ENCODE results near the gene PCDHA4. TPM values are rescaled to one million over a fixed set of nuclear protein-coding genes. Genes with fewer than 3 reads are reported as not detected.

Gene PCDHA4
- 1 to 10 TPM in 3 of 4 donors, under 1 TPM in 1; 0.79 to 7.9 (median 2.4) TPM for total RNA-seq

DNA sequence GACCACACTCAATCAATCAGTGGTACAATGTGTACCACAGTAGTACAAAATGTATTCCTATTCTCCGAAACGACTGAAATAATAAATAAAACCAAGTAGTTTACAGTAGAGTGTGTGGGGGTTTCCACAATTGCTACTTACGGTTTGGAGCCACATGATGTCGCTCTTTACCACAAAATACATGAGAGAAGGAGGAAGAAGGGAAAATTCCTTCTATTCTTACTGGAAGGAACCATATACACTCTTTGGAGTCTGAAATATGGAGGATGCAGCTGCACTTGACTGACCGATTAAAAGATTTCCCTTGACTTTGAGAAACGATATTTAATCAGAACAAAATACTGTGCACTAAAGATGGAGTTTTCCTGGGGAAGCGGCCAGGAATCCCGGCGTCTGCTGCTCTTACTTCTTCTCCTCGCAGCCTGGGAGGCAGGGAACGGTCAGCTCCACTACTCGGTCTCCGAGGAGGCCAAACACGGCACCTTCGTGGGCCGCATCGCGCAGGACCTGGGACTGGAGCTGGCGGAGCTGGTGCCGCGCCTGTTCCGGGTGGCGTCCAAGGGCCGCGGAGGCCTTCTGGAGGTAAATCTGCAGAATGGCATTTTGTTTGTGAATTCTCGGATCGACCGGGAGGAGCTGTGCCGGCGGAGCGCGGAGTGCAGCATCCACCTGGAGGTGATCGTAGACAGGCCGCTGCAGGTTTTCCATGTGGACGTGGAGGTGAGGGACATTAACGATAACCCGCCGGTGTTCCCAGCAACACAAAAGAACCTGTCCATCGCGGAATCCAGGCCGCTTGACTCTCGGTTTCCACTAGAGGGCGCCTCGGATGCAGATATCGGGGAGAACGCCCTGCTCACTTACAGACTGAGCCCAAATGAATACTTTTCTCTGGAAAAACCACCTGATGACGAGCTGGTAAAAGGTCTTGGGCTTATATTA is at the start of gene PCDHA4:
PCDHA4 (plus strand) TSS at position 235 of the 942 bp plus-strand sequence.
- TF ChIP-seq POLR2AphosphoS5 (IDR thresholded peaks at IDR 0.05): no peak
- no peak for TF ChIP-seq POLR2A (IDR thresholded peaks at IDR 0.05)
- no peak for TF ChIP-seq EP300 (IDR thresholded peaks at IDR 0.05; ENCODE audit: low read depth)
- TF ChIP-seq, protein P1, sequence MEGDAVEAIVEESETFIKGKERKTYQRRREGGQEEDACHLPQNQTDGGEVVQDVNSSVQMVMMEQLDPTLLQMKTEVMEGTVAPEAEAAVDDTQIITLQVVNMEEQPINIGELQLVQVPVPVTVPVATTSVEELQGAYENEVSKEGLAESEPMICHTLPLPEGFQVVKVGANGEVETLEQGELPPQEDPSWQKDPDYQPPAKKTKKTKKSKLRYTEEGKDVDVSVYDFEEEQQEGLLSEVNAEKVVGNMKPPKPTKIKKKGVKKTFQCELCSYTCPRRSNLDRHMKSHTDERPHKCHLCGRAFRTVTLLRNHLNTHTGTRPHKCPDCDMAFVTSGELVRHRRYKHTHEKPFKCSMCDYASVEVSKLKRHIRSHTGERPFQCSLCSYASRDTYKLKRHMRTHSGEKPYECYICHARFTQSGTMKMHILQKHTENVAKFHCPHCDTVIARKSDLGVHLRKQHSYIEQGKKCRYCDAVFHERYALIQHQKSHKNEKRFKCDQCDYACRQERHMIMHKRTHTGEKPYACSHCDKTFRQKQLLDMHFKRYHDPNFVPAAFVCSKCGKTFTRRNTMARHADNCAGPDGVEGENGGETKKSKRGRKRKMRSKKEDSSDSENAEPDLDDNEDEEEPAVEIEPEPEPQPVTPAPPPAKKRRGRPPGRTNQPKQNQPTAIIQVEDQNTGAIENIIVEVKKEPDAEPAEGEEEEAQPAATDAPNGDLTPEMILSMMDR (IDR thresholded peaks at IDR 0.05): peak in 4 of 5 experiments; percentile 9 to 30 (median 18)
- Histone ChIP-seq H3K4me1 (no peaks in the 10 kb centered on the region), H3K27me3 (peaks cover 1% of the 10 kb centered on the region), H3K9me3 (peaks cover 5 to 32% of the 10 kb centered on the region in 2 donors), H3K36me3 (no peaks in the 10 kb centered on the region), H3K27ac (peak within 1 kb of the TSS in 2 of 4 donors; percentile 29 to 61), H3K4me3 (peak within 1 kb of the TSS in 3 of 4 donors; percentile 16 to 32 (median 30))
- 36 to 53% methylated on average over 5 to 47 of the region's 47 CpGs for WGBS, 2 donors (ENCODE audit: low coverage in 1 of 2)
- intact Hi-C loops (cut with DNase I; ENCODE audit: low total_unique reads): no loop called here
- in situ Hi-C loops (cut with MboI; ENCODE audit: low pct_ligation_motif_present in 1 of 4, low pct_unique_long_range_greater_than_20kb in 1 of 4, low sequenced_read_pairs in 3 of 4): no loop called here
- peak; percentile 26 for DNase-seq

DNA sequence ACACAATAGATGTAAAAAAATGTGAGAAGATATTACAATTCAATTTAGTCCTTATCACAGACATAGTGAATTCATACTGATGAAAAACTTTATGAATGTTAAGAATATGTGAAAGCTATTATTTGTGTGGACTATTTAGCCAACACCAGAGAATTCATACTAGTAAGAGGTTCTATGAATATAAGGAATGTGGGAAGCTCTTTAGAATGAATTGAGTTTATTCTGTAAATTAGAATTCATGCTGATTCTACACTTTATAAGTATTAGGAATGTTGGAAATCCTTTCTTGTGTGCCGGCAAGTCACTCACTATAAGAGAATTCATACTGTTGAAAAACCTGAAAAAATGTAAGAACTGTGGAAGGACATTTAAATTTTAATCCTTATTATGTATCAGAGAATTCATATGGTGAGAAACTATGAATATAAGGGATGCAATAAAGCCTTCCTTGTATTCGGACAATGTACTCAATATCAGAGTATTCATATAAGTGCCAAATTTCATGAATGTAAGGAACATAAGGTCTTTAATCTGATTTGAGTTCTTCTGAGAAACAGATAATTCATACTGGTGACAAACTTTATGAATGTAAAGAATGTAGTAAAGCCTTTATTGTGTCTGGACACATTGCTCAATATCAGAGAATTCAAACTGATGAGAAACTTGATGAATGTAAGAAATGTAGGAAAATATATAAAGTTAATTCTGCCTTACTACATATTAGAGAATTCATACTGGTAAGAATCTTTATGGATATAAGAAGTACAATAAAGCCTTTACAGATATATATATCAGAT is 42.5 kb upstream of the PCDHA4 start:
- Histone ChIP-seq H3K4me3 (no peak overlapping the region), H3K9me3 (peaks cover 92 to 93% of the 10 kb centered on the region in 2 donors), H3K27ac (no peak overlapping the region), H3K27me3 (no peaks in the 10 kb centered on the region), H3K36me3 (no peaks in the 10 kb centered on the region), H3K4me1 (no peaks in the 10 kb centered on the region)
- no peak for TF ChIP-seq EP300 (IDR thresholded peaks at IDR 0.05; ENCODE audit: low read depth)
- no peak for TF ChIP-seq POLR2A (IDR thresholded peaks at IDR 0.05)
- TF ChIP-seq POLR2AphosphoS5 (IDR thresholded peaks at IDR 0.05): no peak
- TF ChIP-seq, protein P1 (IDR thresholded peaks at IDR 0.05): no peak
- DNase-seq: no peak
- WGBS, 2 donors (ENCODE audit: low coverage in 1 of 2): 87 to 93% methylated on average over 2 of the region's 2 CpGs
- in situ Hi-C loops (cut with MboI; ENCODE audit: low pct_ligation_motif_present in 1 of 4, low pct_unique_long_range_greater_than_20kb in 1 of 4, low sequenced_read_pairs in 3 of 4): no loop called here
- intact Hi-C loops (cut with DNase I; ENCODE audit: low total_unique reads): no loop called here

DNA sequence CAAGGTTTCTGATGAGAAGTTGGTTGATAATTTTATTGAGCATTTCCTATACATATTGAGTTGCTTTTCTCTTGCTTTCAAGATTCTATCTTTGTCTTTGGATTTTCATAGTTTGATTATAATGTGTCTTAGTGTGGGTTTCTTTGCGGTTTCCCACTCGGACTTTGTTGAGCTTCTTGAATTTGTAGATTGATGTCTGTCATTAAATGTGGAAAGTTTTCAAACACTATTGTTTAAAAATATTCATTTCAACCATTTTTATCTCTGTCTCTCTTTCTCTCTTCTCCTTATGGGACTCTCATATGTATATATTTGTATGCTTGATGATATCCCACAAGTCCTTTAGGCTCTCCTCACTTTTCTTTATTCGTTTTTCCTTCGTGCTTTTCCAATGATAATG is 39.4 kb upstream of the PCDHA4 start:
- TF ChIP-seq, protein P1 (IDR thresholded peaks at IDR 0.05): no peak
- TF ChIP-seq POLR2A (IDR thresholded peaks at IDR 0.05) (no peak), POLR2AphosphoS5 (IDR thresholded peaks at IDR 0.05) (no peak), EP300 (IDR thresholded peaks at IDR 0.05; ENCODE audit: low read depth) (no peak)
- peaks cover 92 to 98% of the 10 kb centered on the region in 2 donors for H3K9me3 ChIP-seq

DNA sequence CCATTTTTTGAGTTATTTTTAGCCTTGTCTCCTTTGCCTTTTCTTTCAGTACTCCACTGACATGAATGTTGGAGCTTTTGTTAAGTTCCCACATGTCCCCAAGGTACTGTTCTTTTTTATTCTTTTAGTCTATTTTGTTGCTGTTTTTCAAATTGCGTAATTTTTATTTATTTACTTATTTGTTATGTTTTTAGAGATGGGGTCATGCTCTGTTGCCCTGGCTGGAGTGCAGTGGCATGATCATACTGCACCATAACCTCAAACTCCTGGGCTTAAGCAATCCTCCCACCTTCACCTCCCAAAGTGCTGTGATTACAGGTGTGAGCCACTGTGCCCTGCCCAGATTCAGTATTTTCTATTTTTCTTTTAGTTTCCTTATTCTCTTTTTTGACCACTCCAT is 26.4 kb upstream of the PCDHA4 start:
- DNase-seq: no peak
- Histone ChIP-seq H3K27ac (no peak overlapping the region), H3K36me3 (no peaks in the 10 kb centered on the region), H3K4me3 (no peak overlapping the region), H3K9me3 (peaks cover 10 to 37% of the 10 kb centered on the region in 2 donors), H3K27me3 (no peaks in the 10 kb centered on the region), H3K4me1 (no peaks in the 10 kb centered on the region)
- in situ Hi-C loops (cut with MboI; ENCODE audit: low pct_ligation_motif_present in 1 of 4, low pct_unique_long_range_greater_than_20kb in 1 of 4, low sequenced_read_pairs in 3 of 4): no loop called here
- intact Hi-C loops (cut with DNase I; ENCODE audit: low total_unique reads): no loop called here
- TF ChIP-seq POLR2AphosphoS5 (IDR thresholded peaks at IDR 0.05) (no peak), EP300 (IDR thresholded peaks at IDR 0.05; ENCODE audit: low read depth) (no peak), POLR2A (IDR thresholded peaks at IDR 0.05) (no peak)
- TF ChIP-seq, protein P1 (IDR thresholded peaks at IDR 0.05): no peak
- WGBS, 2 donors (ENCODE audit: low coverage in 1 of 2): 55 to 96% methylated on average over 1 of the region's 1 CpG

More for the DNA sequence above, 39.4 kb upstream of the PCDHA4 start:
- no peaks in the 10 kb centered on the region for H3K27me3 ChIP-seq
- no peak for DNase-seq
- H3K4me3 ChIP-seq: no peak overlapping the region
- in situ Hi-C loops (cut with MboI; ENCODE audit: low pct_ligation_motif_present in 1 of 4, low pct_unique_long_range_greater_than_20kb in 1 of 4, low sequenced_read_pairs in 3 of 4): no loop called here
- H3K36me3 ChIP-seq: no peaks in the 10 kb centered on the region
- WGBS, 2 donors (ENCODE audit: low coverage in 1 of 2): 83 to 90% methylated on average over 4 of the region's 4 CpGs
- no peak overlapping the region for H3K27ac ChIP-seq
- H3K4me1 ChIP-seq: no peaks in the 10 kb centered on the region
- intact Hi-C loops (cut with DNase I; ENCODE audit: low total_unique reads): no loop called here
